GM20000 (cell line): ENCODE results near the gene KLF4.

Source experiments
- DNase-seq: peaks from one replicate; pipeline ENCODE4 v3.0.0; 2012; ENCODE audit warnings: low spot score
- TF ChIP-seq, protein P1 (sequence below): IDR thresholded peaks from 2 replicates; pipeline ENCODE4 v1.5.1; 2012; ENCODE audit warnings: mild to moderate bottlenecking, control low read depth; ENCODE audit errors: extremely low read depth, missing control alignments

KLF4 gene

DNA sequence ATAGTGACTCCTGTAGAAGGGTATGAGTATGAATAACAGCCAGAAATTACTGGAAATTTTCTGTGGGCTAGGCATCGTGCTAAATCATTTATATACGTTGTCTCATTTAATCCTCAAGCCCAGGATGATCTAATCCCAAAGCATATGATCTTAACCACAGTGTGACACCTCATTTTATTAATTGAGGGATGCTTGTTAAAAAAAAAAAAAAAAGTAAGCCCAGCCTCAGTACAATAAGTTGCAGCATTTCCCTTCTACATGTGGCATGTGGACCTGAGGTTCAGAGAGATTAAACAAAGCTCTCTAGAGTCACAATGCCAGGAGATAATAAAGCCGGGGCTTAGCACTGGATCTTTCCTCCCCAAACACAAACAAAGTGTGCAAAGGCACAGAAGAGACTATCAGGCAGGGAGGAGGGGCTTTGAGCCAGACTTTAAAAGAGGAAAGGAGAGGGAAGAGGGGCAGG, 49.5 kb downstream of the KLF4 start:
- DNase-seq: no peak

DNA sequence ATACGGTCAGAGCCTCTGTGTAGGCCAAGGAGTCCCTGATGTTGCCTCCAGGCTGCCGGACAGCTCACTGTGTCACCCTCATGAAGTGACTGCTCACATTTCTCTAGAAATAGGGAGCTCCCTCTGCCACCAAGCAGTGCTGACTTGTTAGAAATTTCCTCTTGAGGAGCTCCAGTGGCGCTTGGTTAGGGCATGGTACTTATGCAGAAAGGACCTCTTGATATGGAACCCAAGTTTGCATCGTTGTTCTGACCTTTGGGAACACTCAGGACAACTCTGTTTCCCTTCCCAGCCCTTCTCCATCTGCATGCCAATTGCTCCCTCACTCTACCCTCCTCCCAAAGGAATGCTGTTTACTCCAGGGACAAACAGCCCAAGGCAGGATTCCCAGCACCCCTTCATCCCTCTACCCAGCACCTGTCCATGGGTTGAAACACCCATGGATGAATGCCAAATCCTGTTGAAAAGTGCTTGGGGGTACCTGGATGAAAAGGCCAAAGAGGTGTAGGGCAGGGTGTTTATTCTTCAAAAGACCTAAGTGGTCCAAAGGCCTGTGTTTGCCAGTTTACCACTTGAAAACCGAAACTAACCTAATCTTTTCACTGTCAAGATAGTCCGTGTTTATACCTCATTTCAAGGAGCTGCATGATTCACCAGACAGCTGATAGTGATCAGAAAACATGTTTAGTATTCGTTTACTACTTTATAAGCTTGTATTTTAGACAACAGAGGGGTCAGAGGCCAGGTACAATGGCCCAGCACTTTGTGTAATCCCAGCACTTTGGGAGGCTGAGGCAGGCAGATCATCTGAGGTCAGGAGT, 51.1 kb downstream of the KLF4 start:
- TF ChIP-seq, protein P1, sequence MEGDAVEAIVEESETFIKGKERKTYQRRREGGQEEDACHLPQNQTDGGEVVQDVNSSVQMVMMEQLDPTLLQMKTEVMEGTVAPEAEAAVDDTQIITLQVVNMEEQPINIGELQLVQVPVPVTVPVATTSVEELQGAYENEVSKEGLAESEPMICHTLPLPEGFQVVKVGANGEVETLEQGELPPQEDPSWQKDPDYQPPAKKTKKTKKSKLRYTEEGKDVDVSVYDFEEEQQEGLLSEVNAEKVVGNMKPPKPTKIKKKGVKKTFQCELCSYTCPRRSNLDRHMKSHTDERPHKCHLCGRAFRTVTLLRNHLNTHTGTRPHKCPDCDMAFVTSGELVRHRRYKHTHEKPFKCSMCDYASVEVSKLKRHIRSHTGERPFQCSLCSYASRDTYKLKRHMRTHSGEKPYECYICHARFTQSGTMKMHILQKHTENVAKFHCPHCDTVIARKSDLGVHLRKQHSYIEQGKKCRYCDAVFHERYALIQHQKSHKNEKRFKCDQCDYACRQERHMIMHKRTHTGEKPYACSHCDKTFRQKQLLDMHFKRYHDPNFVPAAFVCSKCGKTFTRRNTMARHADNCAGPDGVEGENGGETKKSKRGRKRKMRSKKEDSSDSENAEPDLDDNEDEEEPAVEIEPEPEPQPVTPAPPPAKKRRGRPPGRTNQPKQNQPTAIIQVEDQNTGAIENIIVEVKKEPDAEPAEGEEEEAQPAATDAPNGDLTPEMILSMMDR: no peak

More for the DNA sequence above, 49.5 kb downstream of the KLF4 start:
- TF ChIP-seq, protein P1: no peak

DNA sequence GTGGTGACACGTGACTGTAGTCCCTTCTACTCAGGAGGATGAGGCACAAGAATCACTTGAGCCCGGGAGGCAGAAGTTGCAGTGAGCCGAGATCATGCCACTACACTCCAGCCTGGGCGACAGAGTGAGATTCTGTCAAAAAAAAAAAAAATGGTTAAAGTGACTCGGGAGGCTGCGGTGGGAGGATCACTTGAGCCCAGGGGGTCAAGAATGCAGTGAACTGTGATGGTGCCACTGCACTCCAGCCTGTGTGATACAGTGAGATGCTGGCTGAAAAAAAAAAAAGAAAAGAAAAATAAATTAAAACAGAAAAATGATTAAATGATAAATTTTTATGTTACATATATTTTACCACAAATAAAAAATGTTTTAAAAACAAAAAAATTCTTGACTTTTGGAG, 51.9 kb downstream of the KLF4 start:
- TF ChIP-seq, protein P1: no peak
- no peak for DNase-seq

More for the DNA sequence above, 51.1 kb downstream of the KLF4 start:
- no peak for DNase-seq

DNA sequence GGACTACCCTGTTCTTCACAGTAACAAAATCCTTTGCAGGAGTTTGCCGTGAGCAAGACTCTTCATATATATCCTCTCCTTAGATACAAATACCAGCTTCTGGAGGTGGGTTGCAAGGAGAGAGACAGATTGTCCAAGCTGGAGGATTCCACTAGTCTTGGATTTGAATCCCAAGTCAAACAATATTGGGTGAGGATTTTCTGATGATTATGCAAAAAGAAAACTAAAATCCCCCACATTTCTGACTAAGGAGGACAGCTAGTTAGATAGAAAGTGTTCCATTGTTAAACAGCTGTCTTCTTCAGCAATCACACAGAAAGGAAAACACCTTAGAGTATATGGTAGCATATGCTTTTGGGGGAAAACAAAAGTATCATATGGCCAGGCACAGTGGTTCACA, 54.2 kb downstream of the KLF4 start:
- no peak for DNase-seq
- TF ChIP-seq, protein P1: no peak
